Mammary epithelial cell (primary cell): ENCODE measurements around the gene TBXA2R.

Experiments
- CTCF ChIP-seq, 2 donors: IDR thresholded peaks in 1 of 2; conservative IDR thresholded peaks in 1 of 2; 2 replicates each; pipeline ENCODE4 v1.5.1; 2011 to 2012; ENCODE audit warnings: inconsistent platforms in 2 of 2, low read length in 2 of 2, mild to moderate bottlenecking in 2 of 2, control low read depth in 1 of 2, low read depth in 1 of 2; ENCODE audit not compliant: insufficient read depth in 1 of 2; ENCODE audit errors: extremely low read depth in 1 of 2
- EZH2 ChIP-seq: IDR thresholded peaks from 2 replicates; pipeline ENCODE4 v1.6.1; 2012; ENCODE audit warnings: low read length, inconsistent platforms, borderline replicate concordance

- no peak for TF ChIP-seq CTCF (conservative IDR thresholded peaks at IDR 0.05 in 1 of 2, IDR thresholded peaks at IDR 0.05 in 1 of 2; ENCODE audit: extremely low read depth in 1 of 2, insufficient read depth in 1 of 2, low read depth in 1 of 2, low read length in 2 of 2)
- TF ChIP-seq EZH2, result no peak
Observed at GRCh38 chr19:3547767-3548282, 58.9 kb downstream of the TBXA2R start.
